ENCODE data around the gene FEZ2. TPM values are rescaled to one million over a fixed set of nuclear protein-coding genes. Genes with fewer than 3 reads are reported as not detected.

Gene FEZ2
- total and polyA plus RNA-seq, 2 experiments from 2014 or later: 28.0 to 32.9 TPM

GRCh38 chr2:36574560-36574959 is 23.4 kb downstream of the FEZ2 start:
- H3K4me2 ChIP-seq: no peak overlapping the region
- H3K4me1 ChIP-seq (ENCODE audit: insufficient read depth): peaks cover 26% of the 10 kb centered on the region
- TF ChIP-seq JUNB (IDR thresholded peaks at IDR 0.05; ENCODE audit: unreplicated experiment): no peak
- no peak for TF ChIP-seq EZH2 (IDR thresholded peaks at IDR 0.05; ENCODE audit: low read depth, unreplicated experiment)
- TF ChIP-seq NANOG (IDR thresholded peaks at IDR 0.05; ENCODE audit: borderline replicate concordance): no peak
- TF ChIP-seq CREB1 (CRISPR knock-in tag; IDR thresholded peaks at IDR 0.05; ENCODE audit: low read depth): no peak
- no peak for TF ChIP-seq POLR2AphosphoS5 (IDR thresholded peaks at IDR 0.05; ENCODE audit: low read depth)
- no peak for TF ChIP-seq REST (IDR thresholded peaks at IDR 0.05; ENCODE audit: unreplicated experiment)
- no peak for TF ChIP-seq ZNF462 (CRISPR knock-in tag; IDR thresholded peaks at IDR 0.05)
- TF ChIP-seq ZNF114 (CRISPR knock-in tag; IDR thresholded peaks at IDR 0.05): no peak
- no peak for TF ChIP-seq CTCF (conservative IDR thresholded peaks at IDR 0.05; ENCODE audit: low read depth in 2 of 2)
- H3F3A ChIP-seq (replicated peaks; ENCODE audit: low read depth): no peaks in the 10 kb centered on the region
- no peaks in the 10 kb centered on the region for H3K9me3 Mint-ChIP-seq
- no peaks in the 10 kb centered on the region for H3K9me2 ChIP-seq (ENCODE audit: insufficient read depth)
- no peaks in the 10 kb centered on the region for H3K27me3 Mint-ChIP-seq (ENCODE audit: insufficient read depth, low read depth, poor library complexity)
- DNase-seq (ENCODE audit: low spot score) (no peak), ATAC-seq (no peak)
- no peak overlapping the region for H3K27ac Mint-ChIP-seq
- peaks cover 25% of the 10 kb centered on the region for H3K36me3 Mint-ChIP-seq (ENCODE audit: low read depth)
- peaks cover 24% of the 10 kb centered on the region for H3K36me3 ChIP-seq (ENCODE audit: insufficient read depth)
- H3K4me3 Mint-ChIP-seq: no peak overlapping the region
- no peak overlapping the region for H3K27ac ChIP-seq (ENCODE audit: low read depth)
- H4K20me1 ChIP-seq (replicated peaks; ENCODE audit: insufficient read depth): no peaks in the 10 kb centered on the region
- H3K79me2 ChIP-seq (replicated peaks; ENCODE audit: insufficient read depth): peaks cover 11% of the 10 kb centered on the region; the same call in 1 of the 2 replicates
- no peak overlapping the region for H3K4me3 ChIP-seq
- no peaks in the 10 kb centered on the region for H3K27me3 ChIP-seq (ENCODE audit: insufficient read depth)
- no peak overlapping the region for H2AFZ ChIP-seq
- peaks cover 22% of the 10 kb centered on the region for H3K4me1 Mint-ChIP-seq

Measured in GM23338 (cell line).